Stimulated activated naive CD8-positive, alpha-beta T cell treated with anti-CD3 and anti-CD28 coated beads, Interleukin-15, Interleukin-2, amounts not matched to agents 100 ng/mL and 50 ng/mL, for 24 hours (primary cell): ENCODE measurements around the gene ZNF33A.
"Not testable (repeated sequence)": the region's sequence is repeated elsewhere in the genome, so short reads cannot be mapped to it uniquely, and the experiment has no call there.

ENCODE experiments used
- H3K27ac Mint-ChIP-seq: one replicate; pipeline ENCODE4 v1.8.0; 2021; ENCODE audit warnings: mild to moderate bottlenecking, mixed read lengths
- H3K27me3 Mint-ChIP-seq: one replicate; pipeline ENCODE4 v1.8.0; 2021; ENCODE audit warnings: mixed read lengths
- H3K36me3 Mint-ChIP-seq: one replicate; pipeline ENCODE4 v1.8.0; 2021; ENCODE audit warnings: low read depth, mixed read lengths
- H3K4me1 Mint-ChIP-seq: one replicate; pipeline ENCODE4 v1.8.0; 2021; ENCODE audit warnings: low read depth, mixed read lengths
- H3K4me3 Mint-ChIP-seq: one replicate; pipeline ENCODE4 v1.8.0; 2021; ENCODE audit warnings: mild to moderate bottlenecking, mixed read lengths
- H3K9me3 Mint-ChIP-seq: one replicate; pipeline ENCODE4 v1.8.0; 2021; ENCODE audit warnings: mixed read lengths

Gene ZNF33A

GRCh38 chr10:38076687-38077086, 66.2 kb downstream of the ZNF33A start:
- no peak overlapping the region for H3K4me3 Mint-ChIP-seq
- H3K36me3 Mint-ChIP-seq, result no peaks in the 10 kb centered on the region
- H3K9me3 Mint-ChIP-seq, result peaks cover 40% of the 10 kb centered on the region
- H3K27me3 Mint-ChIP-seq, result peaks cover 3% of the 10 kb centered on the region
- no peaks in the 10 kb centered on the region for H3K4me1 Mint-ChIP-seq
- no peak overlapping the region for H3K27ac Mint-ChIP-seq

GRCh38 chr10:38093318-38093717, 82.8 kb downstream of the ZNF33A start:
- Mint-ChIP-seq H3K4me1 (peaks cover 30% of the 10 kb centered on the region), H3K36me3 (peaks cover 33% of the 10 kb centered on the region), H3K27ac (peak overlapping the region; percentile 92), H3K4me3 (peak overlapping the region; percentile 88)
- not testable (repeated sequence) for H3K27me3 Mint-ChIP-seq, H3K9me3 Mint-ChIP-seq

GRCh38 chr10:38093816-38094157, 83.3 kb downstream of the ZNF33A start:
- no peaks in the 10 kb centered on the region for H3K27me3 Mint-ChIP-seq
- peaks cover 30% of the 10 kb centered on the region for H3K4me1 Mint-ChIP-seq
- peaks cover 38% of the 10 kb centered on the region for H3K36me3 Mint-ChIP-seq
- H3K27ac Mint-ChIP-seq, result peak overlapping the region; percentile 92
- H3K4me3 Mint-ChIP-seq, result peak overlapping the region; percentile 88
- peaks cover 10% of the 10 kb centered on the region for H3K9me3 Mint-ChIP-seq

- H3K4me3 Mint-ChIP-seq, result peak within 1 kb of the TSS; percentile 88
- H3K9me3 Mint-ChIP-seq, result peaks cover 10% of the 10 kb centered on the region
- H3K36me3 Mint-ChIP-seq, result peaks cover 43% of the 10 kb centered on the region
- peak within 1 kb of the TSS; percentile 92 for H3K27ac Mint-ChIP-seq
- H3K27me3 Mint-ChIP-seq, result no peaks in the 10 kb centered on the region
- peaks cover 30% of the 10 kb centered on the region for H3K4me1 Mint-ChIP-seq
Observed at GRCh38 chr10:38094158-38094926, 83.9 kb downstream of the ZNF33A start, which contains the start of gene ZNF37A. Gene ZNF37A, plus strand, starts transcription at chr10:38094337. Its CDS starts 2,281 bp downstream, at chr10:38096618.

GRCh38 chr10:38094927-38095574, 84.6 kb downstream of the ZNF33A start:
- Mint-ChIP-seq H3K4me3 (peak overlapping the region; percentile 88), H3K9me3 (peaks cover 14% of the 10 kb centered on the region), H3K36me3 (peaks cover 50% of the 10 kb centered on the region), H3K27ac (peak overlapping the region; percentile 92), H3K27me3 (no peaks in the 10 kb centered on the region), H3K4me1 (peaks cover 30% of the 10 kb centered on the region)

- Mint-ChIP-seq H3K27ac (no peak overlapping the region), H3K36me3 (peaks cover 99% of the 10 kb centered on the region), H3K4me3 (no peak overlapping the region), H3K9me3 (peaks cover 54% of the 10 kb centered on the region), H3K27me3 (no peaks in the 10 kb centered on the region), H3K4me1 (no peaks in the 10 kb centered on the region)
Observed at GRCh38 chr10:38102880-38103279, 92.4 kb downstream of the ZNF33A start.

- H3K36me3 Mint-ChIP-seq, result peaks cover 99% of the 10 kb centered on the region
- no peaks in the 10 kb centered on the region for H3K4me1 Mint-ChIP-seq
- H3K27me3 Mint-ChIP-seq, result no peaks in the 10 kb centered on the region
- H3K4me3 Mint-ChIP-seq, result no peak overlapping the region
- H3K9me3 Mint-ChIP-seq, result peaks cover 58% of the 10 kb centered on the region
- H3K27ac Mint-ChIP-seq, result no peak overlapping the region
Observed at GRCh38 chr10:38103756-38104155, 93.3 kb downstream of the ZNF33A start.

- H3K9me3 Mint-ChIP-seq, result peaks cover 48% of the 10 kb centered on the region
Observed at GRCh38 chr10:38112159-38112558, 101.7 kb downstream of the ZNF33A start.

More at GRCh38 chr10:38112159-38112558, 101.7 kb downstream of the ZNF33A start:
- Mint-ChIP-seq H3K27ac (no peak overlapping the region), H3K36me3 (peaks cover 75% of the 10 kb centered on the region), H3K4me1 (no peaks in the 10 kb centered on the region), H3K27me3 (no peaks in the 10 kb centered on the region), H3K4me3 (no peak overlapping the region)
